GM18868 (cell line): ENCODE data around the gene ADRM1.
A peak's percentile ranks its signal among the peaks of the same experiment; 100 is the strongest.

Source experiments
- ATAC-seq: cut with Tn5 transposase; IDR thresholded peaks from one replicate; pipeline ENCODE4 v1.9.1; 2021; ENCODE audit warnings: mild to moderate bottlenecking, moderate library complexity; ENCODE audit not compliant: unreplicated experiment

ADRM1 gene

DNA sequence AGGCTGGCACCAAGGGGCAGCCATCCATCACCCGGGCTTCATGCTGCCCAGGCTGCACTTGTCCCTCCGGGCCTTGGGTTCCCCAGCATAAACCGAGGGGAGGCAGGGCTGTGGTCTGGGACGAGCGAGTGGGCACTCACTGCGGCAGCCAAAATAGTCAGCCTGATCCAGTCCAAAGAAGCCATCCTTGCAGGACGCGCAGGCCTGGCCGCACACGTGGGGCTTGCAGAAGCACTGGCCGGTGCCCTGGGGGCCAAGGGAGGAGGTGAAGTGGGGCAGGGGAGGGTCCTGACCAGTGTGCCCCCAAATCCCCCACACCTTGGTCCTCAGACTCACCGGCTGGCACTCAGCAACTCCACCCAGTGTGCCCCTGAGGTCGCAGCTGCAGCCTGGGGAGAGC lies 32.1 kb downstream of the ADRM1 start:
- ATAC-seq, result no peak

- no peak for ATAC-seq
Observed at GRCh38 chr20:62335532-62335931, 32.7 kb downstream of the ADRM1 start.

- ATAC-seq, result no peak
Observed at GRCh38 chr20:62336329-62336728, 33.5 kb downstream of the ADRM1 start.

- no peak for ATAC-seq
Observed at GRCh38 chr20:62336775-62337557, 34.2 kb downstream of the ADRM1 start.

GRCh38 chr20:62337558-62338293 lies 34.9 kb downstream of the ADRM1 start:
- ATAC-seq, result peak; percentile 49

- no peak for ATAC-seq
Observed at GRCh38 chr20:62338294-62338620, 35.5 kb downstream of the ADRM1 start.

DNA sequence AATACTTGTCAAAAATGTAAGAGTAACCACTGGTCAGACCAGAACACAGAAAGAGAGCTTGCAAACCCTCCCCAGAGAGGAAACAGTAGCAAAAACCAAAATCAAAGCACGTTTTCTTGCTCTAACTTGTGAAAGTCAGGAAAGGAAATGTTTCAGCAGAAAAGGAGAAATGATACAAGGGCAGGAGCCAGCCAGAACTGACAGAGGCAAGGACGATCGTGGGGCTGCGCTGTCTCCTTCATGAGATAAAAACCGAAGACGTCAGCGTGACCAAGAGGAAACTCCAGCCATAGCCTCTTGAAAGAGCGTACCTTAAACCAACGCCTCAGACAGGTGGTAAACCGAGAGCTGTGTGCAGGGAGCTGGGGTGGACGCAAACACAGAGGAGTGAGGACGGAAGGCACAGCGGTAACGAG lies 36.9 kb downstream of the ADRM1 start:
- peak; percentile 67 for ATAC-seq

DNA sequence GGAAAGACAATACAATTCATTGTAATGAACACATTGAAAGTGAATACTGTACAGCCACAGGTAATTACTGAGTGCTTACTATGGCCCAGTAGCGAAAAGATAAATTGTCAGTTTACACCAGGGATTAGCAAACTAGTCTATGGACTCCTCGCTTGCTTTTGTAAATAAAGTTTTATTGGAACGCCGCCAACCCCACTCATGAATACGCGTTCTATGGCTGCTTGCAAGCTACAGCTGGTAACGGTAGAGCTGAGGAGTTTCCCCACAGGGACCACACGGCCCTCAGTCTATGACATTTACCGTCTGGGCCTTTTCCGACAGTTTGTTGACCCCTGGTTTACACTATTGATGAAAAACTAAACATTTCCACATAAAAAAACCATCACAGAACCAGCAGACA lies 40.1 kb downstream of the ADRM1 start:
- ATAC-seq, result no peak

DNA sequence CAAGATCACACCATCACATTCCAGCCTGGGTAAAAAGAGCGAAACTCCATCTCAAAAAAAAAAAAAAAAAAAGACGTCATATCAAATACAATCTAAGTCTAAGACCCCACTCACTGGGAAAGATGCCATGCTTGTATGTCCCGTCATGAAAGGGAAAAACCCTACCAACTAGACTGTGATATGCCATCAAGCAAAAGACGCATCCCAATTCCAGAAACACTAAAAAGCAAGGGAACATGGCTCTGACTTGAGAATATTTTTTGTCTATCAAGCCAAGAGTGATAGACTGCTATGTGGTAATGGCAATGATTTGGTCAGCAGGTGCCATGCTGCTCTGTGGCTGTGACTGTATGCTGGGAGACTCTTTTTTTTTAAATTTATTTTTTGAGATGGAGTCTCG lies 41.3 kb downstream of the ADRM1 start:
- no peak for ATAC-seq

- ATAC-seq, result no peak
Observed at GRCh38 chr20:62344782-62345181, 42.0 kb downstream of the ADRM1 start.

DNA sequence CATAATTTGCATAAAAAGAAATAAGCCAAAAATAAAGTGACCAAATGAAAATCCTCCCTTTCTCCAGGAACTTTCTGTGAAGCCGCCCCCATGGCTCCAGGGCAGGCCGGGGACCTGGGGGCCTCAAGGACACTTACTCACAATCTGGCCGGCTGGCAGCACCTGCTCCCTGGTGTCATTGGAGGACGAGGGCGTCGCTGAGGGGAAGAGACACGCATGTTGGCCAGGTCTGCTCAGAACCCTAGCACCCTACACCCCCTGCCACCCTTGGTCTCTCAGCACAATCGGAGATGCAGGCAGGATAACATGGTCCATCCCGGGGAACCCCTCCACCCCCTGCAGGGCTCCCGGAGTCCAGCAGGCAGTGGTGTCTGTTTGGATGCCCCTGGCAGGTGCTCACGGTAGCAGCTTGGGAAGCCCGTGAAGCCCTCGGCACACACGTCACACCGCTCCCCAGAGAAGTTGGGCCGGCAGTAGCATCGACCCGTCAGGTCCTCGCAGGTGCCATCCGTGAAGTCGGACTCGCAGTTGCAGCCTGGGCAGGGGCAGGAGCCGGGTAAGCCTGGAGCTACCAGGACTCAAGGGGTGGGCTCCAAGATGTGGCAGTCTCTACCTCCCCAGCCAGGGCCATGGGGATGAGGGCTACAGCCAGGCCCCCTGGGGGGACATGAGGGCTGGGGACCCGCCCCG lies 43.0 kb downstream of the ADRM1 start:
- no peak for ATAC-seq

DNA sequence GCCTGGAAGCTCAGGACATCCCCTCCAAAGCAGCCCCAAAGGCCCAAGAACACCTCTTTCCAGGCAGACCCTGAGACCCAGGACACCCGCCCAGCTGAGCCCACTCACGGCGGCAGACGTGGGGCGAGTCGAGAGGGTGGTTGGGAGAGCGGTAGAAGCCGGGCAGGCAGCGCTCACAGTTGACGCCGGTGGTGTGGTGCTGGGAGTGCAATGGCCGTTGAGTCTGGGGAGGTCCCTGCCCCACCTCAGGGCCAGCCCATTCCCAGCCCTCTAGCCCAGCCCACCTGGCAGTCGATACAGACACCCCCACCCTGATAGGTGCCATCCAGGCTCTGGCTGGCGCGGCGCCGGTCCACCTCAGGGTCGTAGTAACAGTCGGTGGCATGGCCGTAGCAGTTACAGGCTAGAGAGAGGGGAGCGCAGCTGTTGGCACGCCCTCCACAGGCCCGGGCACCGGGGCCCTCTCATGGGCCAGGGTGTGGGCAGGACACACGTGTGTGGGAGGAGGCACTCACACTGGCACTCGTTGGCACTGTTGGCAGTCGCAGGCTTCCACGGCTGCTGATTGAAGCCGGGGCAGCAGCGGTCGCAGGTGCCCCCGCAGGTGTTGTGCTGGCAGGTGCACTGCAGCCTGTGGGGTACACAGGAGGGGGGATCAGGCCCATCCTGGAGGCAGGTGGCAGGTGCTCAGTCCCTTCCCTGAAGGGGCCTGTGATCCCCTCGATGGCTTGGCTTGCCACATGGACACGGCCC lies 43.8 kb downstream of the ADRM1 start:
- no peak for ATAC-seq

DNA sequence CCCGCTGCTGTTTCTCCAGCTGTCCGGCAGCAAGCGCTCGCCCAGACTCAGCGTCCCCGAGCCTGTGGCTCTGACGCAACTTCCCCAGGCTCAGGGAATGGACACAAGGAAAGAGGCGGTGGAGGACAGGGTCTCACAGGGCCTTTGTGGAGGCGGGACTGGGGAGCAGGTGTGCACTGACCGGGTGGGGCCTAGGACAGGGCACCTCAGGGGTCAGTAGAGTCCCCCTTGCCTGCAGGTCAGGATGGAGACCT lies 44.3 kb downstream of the ADRM1 start:
- ATAC-seq, result no peak

DNA sequence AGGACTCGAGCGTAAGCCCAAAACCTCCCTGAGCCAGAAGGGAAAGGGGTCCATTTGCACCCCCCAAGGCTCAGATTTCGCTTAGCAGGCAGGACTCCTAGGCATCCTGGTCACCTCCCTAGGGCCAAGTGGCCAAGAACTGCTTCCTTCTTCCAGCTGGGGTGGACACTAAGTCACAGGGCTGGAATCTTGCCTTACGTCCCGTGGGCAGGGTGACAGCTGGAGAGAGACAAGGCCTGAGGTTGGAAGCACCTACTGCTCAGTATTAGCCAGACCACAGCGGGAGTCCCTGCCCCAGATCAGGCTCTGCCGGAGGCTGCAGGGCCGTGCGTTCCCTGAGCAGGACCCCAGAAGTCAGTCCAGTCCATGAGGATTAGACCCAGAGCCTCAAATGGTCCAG lies 44.6 kb downstream of the ADRM1 start:
- ATAC-seq, result no peak

DNA sequence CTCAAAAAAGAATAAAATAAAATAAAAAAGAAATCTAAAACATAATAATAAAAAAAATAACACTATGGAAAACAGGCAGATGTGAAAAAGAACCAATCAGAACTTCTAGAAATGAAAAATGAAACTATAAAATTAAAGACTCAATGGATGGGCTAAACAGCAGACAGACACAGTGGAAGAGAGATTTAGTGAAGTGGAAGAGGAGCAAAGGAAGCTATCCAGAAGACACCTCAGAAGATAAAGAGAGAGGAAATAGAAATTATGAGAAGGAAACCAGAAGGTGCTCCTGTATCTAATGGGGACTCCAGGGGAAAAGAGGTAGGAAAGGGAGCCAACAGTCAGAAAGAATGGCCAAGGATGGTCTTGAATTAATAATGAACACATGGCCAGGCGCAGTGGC lies 45.8 kb downstream of the ADRM1 start:
- no peak for ATAC-seq

DNA sequence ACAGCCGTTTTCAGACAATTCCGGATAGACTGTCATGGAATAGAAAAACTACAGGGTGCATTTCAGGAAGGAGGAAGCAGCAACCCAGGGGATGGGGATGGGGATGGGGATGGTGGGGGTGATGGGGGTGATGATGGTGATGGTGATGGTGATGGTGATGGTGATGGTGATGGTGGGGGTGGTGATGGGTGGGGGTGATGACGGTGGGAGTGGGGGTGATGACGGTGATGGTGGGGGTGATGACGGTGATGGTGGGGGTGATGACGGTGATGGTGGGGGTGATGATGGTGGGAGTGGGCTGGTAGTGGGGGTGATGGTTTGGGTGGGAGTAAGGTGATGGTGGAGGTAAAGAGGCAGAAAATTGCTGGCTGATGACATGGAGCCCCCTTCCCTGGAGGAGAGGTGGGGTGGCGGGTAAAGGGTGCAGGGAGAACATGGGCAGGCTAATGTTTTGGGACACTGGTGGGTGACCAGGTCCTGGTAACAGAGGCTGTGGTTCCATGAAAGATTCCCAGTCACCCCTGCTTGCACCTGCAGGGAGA lies 46.8 kb downstream of the ADRM1 start:
- no peak for ATAC-seq

DNA sequence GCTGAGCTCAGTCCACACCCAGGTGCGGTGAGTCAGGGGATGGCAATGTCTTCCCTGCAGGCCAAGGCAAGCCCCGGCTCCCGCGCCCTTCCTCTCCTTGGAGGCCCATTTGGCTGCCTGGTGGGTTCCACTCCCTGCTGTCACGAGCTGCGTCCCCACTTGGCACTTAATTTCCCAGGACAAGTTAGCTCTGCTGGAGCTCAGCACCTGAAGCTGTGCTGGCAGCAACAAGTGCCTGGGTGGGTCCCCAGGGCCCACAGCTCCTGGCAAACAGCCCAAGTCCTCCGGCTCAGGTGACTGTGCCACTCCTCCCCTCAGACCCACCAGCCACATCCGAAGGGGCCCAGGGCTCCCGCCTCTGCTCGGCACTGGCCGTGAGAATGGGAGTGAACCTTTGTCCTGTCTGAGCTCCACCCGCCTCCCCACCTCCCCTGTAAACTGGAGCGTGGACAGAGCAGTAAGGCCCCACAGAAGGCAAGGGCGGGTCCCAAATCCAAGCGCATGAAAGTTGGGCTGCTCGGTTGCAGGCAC lies 47.4 kb downstream of the ADRM1 start:
- no peak for ATAC-seq

DNA sequence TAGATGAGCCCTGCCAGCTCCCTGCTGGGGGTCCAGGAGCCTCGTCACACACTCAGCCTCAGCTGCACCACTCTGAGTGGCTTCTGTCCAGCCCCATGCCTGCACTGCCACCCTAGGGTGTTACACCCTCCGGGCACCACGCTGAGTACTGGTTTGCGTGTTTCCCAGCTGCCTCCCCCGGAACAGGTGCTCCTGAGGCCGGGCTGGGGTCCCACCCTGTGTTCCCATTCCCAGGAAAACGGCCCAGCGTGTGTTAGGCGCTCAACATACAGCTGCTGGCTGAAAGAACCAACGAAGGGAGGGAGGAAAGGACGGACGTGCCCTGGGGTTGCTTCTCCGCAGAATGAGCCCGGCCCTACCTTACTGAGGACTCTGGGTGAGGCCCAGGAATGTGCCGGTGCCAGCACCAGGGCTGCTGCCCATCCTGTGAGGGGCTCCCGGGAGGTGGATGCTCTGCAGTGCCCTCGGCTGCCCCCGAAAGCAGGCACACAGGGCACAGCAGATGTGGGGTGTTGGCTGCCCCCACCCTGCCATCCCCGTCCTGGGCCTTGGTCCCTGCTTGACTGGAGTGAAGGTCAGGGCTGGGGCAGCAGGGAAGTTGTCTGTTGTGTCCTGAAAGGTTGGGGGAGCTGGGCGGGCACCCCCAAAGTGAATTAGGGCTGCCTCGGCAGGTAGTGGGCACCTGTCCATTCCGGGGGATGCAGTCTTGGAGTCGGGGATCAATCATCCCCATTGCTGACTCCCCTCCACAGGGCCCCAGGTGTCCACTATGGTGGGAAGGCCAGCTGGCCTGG lies 48.0 kb downstream of the ADRM1 start:
- ATAC-seq, result no peak

GRCh38 chr20:62351469-62352401 lies 48.9 kb downstream of the ADRM1 start:
- ATAC-seq, result no peak
